Right lobe of liver (tissue), 4 donors: Measurements from ENCODE around the gene CCNF.

ENCODE experiments used
- POLR2A ChIP-seq: fragments of 450-650 bp; IDR thresholded peaks from one replicate; pipeline ENCODE4 v1.6.1; 2017; ENCODE audit warnings: antibody characterized with exemption, mild to moderate bottlenecking
- TF ChIP-seq, protein P1 (sequence below), 4 donors: fragments of 200-600 bp in 3 of 4; fragments of 450-650 bp in 1 of 4; IDR thresholded peaks; one replicate each; pipeline versions ENCODE4 v1.5.1 to v1.8.0; 2016 to 2022; ENCODE audit warnings: antibody characterized with exemption in 4 of 4, mild to moderate bottlenecking in 2 of 4
- donor health status: DM: no; HTN: no; CAD: no.
- donor health status: DM: no; HTN: no; CAD: no.
- donor health status: DM: no; HTN: yes; CAD: no.

- TF ChIP-seq, protein P1, sequence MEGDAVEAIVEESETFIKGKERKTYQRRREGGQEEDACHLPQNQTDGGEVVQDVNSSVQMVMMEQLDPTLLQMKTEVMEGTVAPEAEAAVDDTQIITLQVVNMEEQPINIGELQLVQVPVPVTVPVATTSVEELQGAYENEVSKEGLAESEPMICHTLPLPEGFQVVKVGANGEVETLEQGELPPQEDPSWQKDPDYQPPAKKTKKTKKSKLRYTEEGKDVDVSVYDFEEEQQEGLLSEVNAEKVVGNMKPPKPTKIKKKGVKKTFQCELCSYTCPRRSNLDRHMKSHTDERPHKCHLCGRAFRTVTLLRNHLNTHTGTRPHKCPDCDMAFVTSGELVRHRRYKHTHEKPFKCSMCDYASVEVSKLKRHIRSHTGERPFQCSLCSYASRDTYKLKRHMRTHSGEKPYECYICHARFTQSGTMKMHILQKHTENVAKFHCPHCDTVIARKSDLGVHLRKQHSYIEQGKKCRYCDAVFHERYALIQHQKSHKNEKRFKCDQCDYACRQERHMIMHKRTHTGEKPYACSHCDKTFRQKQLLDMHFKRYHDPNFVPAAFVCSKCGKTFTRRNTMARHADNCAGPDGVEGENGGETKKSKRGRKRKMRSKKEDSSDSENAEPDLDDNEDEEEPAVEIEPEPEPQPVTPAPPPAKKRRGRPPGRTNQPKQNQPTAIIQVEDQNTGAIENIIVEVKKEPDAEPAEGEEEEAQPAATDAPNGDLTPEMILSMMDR (IDR thresholded peaks at IDR 0.05): no peak
- TF ChIP-seq POLR2A: no peak
These were observed 70.7 kb downstream of the CCNF start for GRCh38 chr16:2499890-2500429.
